M059J (cell line): Measurements from ENCODE around the gene LRRC57. TPM values are rescaled to one million over a fixed set of nuclear protein-coding genes. Genes with fewer than 3 reads are reported as not detected.

Experiments
- DNase-seq: peaks from one replicate; pipeline ENCODE4 v3.0.0-alpha.2; 2012; ENCODE audit warnings: low read depth
- total RNA-seq: library from RNA; depleted of rRNA; stranded (reverse); fragments of >200 nt; shearing (Covaris generic); gene quantifications from 2 replicates; pipeline ENCODE4 v1.2.3, GENCODE V29; 2014; rRNA removed

The LRRC57 gene
- 14.8 and 16.8 TPM in 2 replicates for total RNA-seq

DNA sequence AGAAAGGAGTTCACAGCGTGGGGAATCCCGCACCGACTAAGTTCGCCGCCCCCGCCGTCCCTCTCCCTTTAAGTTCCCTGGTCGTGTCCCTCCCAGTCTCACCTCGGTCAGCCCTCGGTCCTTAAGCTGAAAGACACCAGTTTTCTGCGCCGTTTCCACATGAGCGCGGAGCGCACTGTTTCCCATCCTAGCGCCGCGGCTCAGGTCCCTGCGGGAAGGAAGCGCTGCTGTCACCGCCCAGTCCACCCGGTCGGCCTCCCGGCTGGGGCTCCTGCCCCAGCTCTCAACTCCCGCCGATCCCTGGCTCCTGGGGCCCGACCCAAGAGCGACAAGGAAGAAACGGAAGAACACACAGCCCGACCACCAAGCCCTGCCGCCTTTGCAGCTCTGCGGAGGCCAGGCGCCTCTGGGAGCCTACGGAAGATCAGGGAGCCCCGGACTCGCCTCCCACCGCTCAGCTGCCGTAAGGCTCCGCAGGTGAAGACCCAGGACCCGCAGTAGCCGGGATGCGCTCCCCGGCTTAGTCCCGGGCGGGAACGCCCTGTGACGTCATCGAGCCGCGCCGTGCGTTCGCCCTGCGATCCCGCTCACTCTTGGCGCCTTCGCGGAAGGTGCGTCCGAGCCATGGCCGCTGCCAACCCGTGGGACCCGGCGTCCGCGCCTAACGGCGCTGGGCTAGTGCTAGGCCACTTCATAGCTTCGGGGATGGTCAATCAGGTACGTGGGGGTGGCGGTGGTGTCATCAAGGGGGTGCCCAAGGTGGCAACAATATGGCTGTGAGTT is at the start of gene LRRC57, which contains the start of gene HAUS2:
TSS of gene LRRC57 (minus strand) at position 545 of the 783 bp plus-strand sequence. CDS start at position 186, 359 bp downstream.
TSS of gene HAUS2 (plus strand) at position 590 of the 783 bp plus-strand sequence. CDS start at position 625, 35 bp downstream.
- peak; percentile 81 for DNase-seq

GRCh38 chr15:42595626-42596240 is 47.1 kb upstream of the LRRC57 start:
- no peak for DNase-seq

- no peak for DNase-seq
Measured at GRCh38 chr15:42594095-42594494, 45.5 kb upstream of the LRRC57 start.

DNA sequence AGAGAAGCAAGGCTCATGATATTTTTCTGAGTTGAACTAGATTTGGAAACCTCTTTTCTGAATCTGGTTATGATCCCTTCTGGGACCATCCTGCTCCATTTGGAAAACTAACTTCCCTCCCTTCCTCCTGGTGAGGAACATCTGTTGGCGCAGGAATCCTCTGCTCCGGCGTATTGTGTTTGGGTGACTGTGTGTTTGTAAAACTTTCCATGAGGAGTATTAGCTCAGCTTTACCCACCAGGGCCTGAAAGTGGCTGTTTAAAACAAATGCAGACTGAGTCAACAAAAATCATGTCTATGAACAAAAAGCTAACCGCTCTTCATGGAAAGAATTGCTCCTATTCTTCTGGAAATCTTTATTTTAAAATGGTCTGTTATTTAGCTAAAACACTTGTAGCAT is 44.5 kb upstream of the LRRC57 start:
- DNase-seq, result no peak

DNA sequence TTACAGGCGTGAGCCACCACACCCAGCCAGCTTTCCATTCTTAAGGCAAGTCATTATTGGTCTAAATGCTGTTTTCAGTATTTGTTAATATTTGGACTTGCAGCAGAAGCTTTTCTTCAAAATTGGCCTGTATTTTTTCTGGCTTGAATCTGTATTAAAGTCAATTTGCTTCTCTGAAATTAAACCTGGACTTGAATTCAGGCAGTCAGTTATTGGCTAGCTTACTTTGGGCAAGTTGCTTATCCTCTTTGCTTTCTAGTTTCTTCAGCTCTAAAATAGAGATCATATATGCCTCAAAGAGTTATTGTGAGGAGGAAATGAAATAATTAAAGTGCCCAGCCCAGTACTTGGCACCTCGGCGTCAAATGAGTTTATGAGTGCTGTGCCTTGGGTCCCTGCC is 44.1 kb upstream of the LRRC57 start:
- DNase-seq, result no peak

- peak; percentile 61 for DNase-seq
Measured at GRCh38 chr15:42591238-42591934, 42.8 kb upstream of the LRRC57 start.

- DNase-seq, result no peak
Measured at GRCh38 chr15:42590619-42591237, 42.1 kb upstream of the LRRC57 start.

DNA sequence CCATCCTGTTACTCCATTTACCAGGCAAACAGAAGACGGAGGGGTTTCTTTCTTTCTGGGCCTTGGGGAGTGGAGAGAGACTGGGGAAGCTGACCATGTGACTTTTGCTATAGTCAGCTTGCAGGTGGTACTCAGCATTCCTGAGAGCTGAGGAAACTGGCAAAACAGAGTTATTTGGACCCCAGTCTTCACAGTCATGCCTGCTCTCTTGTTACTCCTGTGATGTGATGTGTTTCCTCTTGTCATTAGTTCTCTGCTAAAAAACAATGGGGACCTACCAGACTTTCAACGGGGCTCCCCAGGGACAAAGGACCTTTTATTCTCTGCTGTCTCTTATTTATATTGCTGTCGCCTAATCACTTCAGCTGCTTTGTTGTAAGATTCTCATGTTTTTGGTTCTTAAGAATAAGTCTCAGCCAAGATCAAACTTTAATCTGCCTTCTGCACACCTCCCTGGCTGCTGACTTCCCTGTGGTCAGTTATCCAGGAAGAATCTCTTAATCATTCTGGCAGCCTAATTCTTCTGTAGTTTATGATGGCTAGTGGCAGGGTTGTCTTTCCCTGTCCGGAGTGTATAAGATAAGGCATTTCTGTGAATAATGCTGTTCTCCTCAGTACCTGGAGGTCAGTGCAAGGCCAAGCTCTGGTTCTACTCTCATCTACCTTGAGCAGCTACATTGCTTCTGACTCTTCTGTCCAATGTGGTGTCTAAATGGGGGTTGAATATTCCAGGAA is 35.6 kb upstream of the LRRC57 start:
- DNase-seq, result peak; percentile 64

- DNase-seq, result no peak
Measured at GRCh38 chr15:42582569-42583375, 34.2 kb upstream of the LRRC57 start.

- DNase-seq, result peak; percentile 71
Measured at GRCh38 chr15:42581272-42581730, 32.7 kb upstream of the LRRC57 start.

GRCh38 chr15:42578984-42579537 is 30.5 kb upstream of the LRRC57 start:
- no peak for DNase-seq

- DNase-seq, result peak; percentile 59
Measured at GRCh38 chr15:42577514-42578031, 29.0 kb upstream of the LRRC57 start.

- DNase-seq, result no peak
Measured at GRCh38 chr15:42576776-42577175, 28.2 kb upstream of the LRRC57 start.

- DNase-seq, result no peak
Measured at GRCh38 chr15:42576040-42576594, 27.5 kb upstream of the LRRC57 start.

GRCh38 chr15:42575188-42576039 is 26.8 kb upstream of the LRRC57 start, which contains the start of gene STARD9:
Gene STARD9 (plus strand): TSS chr15:42575606. CDS start chr15:42575716, 110 bp downstream.
- DNase-seq, result peak; percentile 97

GRCh38 chr15:42558739-42559138 is 10.1 kb upstream of the LRRC57 start:
- DNase-seq, result no peak

DNA sequence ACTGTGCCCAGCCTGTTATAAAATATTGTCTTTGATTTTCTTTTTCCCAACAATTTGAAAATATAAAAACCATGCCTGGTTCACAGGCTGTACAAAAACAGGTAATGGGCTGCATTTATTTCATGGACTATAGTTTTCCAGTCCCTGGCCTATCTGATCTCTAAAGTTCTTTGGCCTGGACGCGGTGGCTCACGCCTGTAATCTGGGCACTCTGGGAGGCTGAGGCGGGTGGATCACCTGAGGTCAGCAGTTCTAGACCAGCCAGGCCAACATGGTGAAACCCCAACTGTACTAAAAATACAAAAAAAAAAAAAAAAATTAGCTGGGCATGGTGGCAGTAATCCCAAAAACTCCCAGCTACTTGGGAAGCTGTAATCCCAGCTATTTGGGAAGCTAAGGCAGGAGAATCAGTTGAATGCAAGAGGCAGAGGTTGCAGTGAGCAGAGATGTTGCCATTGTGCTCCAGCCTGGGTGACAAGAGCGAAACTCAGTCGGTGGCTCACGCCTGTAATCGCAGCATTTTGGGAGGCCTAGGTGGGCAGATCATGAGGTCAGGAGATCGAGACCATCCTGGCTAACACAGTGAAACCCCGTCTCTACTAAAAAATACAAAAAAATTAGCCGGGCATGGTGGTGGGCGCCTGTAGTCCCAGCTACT is 8.1 kb upstream of the LRRC57 start:
- DNase-seq, result peak; percentile 22

GRCh38 chr15:42553554-42553953 is 5.0 kb upstream of the LRRC57 start:
- no peak for DNase-seq
